Stimulated activated CD8-positive, alpha-beta memory T cell treated with anti-CD3 and anti-CD28 coated beads, Interleukin-4, amount 100 ng/mL, for 24 hours (primary cell): Measurements from ENCODE around the gene CLIC6.

Experiments
- DNase-seq: peaks from one replicate; pipeline ENCODE4 v3.0.0-alpha.2; 2020; ENCODE audit warnings: low read depth

Gene CLIC6

DNA sequence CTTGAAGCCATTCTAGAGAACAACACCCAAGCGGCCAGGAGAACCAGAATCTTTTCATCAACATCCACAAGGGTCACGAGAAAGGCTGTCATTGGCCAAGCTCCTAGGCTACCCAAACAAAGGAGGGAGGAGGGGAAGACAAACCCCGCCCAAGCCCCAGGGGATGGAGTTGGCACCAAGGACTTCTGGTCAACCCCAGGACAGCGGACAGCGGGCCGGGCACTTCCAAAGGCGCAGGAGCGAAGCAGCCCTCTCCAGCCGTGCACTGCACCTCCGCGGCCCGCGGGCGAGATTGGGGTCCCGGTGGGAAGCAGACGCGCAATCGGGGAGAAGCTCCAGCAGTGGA is at the start of gene CLIC6:
Gene CLIC6 (plus strand): TSS at position 192 of the 346 bp plus-strand sequence. CDS start 395 bp downstream, outside the sequence.
- DNase-seq = no peak

- DNase-seq = no peak
Observed at GRCh38 chr21:34619841-34620665, 48.7 kb upstream of the CLIC6 start.

GRCh38 chr21:34621434-34622350 is 47.1 kb upstream of the CLIC6 start:
- no peak for DNase-seq

DNA sequence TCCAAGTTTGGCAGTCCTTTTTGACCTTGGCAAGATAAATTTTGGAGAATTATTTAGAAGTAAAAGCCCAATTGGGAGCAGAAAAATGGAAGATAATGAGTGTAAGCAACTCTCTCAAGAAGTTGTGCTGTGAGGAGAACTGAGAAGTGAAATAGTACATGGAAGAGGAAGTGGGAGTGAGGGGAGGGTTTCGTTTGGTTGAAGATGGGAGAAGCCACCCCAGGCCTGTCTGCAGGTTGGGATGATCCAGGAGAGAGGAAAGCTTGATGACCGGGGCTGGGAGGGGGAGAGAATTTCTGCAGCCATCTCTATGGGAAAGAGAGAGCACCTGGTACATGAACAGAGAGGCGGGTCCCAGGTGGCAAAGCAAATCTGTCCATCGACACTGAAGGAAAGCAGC is 45.3 kb upstream of the CLIC6 start:
- DNase-seq = no peak

DNA sequence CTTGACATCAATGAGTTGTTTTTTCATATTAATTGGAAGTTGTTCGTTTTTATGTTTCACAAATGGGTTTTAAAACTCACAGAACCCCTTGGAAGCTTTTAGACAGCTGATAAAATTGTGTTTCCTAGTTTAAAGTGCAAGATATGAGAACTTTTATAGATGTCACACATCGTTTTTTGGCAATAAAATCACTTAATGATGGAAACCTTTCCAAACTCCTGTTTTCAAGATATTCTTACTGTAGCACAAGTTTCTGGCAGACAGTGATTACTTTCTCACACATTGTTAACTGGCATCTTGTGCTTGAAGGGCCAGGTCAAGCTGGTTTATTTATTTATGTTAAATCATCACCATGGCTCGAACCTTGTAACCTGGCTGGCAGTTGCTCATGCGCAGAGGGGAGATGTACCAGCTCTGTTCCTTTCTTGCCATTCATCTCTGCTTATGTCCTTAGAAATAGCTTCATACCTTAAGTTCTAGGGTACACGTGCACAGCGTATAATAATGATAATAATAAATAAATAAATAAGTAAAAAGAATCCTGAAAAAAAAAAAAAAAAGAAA is 43.7 kb upstream of the CLIC6 start:
- DNase-seq = no peak

DNA sequence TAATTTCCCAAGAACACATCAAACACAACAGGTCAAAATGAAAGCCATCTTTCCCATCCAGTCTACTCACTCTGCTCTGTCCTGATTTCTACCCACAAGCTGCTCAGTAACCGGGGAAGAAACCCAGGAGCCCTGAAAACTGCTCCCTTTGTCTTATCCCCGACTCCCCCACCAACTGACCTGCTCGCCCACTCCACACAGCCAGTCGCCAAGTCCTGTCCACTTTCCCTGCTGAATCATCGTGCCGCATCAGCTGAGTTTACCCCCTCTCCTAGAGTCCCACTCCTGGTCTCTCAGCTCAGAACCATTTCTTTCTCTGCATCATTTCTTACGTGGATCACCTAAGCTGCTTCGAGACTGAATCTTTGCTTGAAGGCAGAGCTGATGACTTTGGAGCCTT is 42.7 kb upstream of the CLIC6 start:
- DNase-seq = no peak

GRCh38 chr21:34630536-34631143 is 38.2 kb upstream of the CLIC6 start:
- DNase-seq = no peak

- DNase-seq = no peak
Observed at GRCh38 chr21:34632498-34632897, 36.3 kb upstream of the CLIC6 start.

DNA sequence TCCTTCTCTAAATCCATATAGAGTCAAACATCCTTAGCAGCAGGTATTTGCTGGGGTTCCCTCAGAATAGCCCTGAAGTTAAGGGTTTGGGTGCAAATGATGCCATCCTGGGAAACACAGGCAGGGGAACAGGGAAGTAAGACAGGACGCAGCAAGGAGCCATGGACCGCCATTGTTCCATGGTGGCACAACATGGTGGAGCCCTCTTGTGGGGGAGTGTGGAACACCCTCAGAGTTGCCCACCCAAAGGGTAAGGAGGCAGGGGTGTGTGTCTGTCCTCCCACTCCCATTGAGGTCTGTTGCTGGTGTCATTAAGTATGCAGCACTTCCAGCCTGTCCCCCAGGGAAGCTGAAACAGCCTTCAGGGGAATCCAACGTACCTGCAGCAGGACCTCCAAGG is 33.5 kb upstream of the CLIC6 start:
- no peak for DNase-seq

GRCh38 chr21:34636961-34637360 is 31.8 kb upstream of the CLIC6 start:
- no peak for DNase-seq

- DNase-seq = no peak
Observed at GRCh38 chr21:34639250-34639649, 29.5 kb upstream of the CLIC6 start.

DNA sequence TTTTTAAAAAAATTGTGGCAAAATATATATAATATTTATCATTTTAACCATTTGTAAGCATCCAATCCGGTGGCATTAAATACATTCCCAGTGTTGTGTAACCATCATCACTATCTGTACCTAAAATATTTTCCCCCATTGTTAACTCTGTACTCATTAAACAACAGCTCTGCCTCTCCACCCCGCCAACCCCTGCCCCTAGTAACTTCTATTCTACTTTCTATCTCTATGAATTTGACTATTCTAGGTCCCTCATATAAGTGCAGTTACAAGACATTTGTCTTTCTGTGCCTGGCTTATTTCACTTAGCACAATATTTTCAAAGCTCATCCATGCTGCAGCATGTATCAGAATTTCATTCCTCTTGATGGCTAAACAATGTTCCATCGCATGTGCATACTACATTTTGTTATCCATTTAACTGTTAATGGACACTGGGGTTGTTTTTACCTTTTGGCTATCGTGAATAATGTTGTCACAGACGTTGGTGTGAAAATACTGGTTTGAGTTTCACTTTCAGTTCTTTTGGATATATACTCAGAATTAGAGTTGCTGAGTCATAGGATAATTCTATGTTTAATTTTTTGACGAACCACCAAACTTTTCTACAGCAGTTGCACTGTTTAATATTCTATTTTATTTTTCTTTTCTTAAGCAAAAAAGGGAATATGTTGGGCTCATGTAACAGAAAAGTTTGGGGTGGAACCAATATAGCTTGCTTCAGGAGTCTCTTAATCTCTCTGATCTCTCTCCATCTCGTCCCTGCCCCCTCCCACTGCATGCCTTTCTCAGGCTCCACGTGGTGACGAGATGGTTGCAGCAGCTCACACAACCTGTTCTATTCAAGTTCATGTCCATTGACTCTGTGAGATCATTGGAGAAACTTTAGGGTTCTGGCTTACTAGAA is 28.7 kb upstream of the CLIC6 start:
- no peak for DNase-seq

GRCh38 chr21:34640858-34641257 is 27.9 kb upstream of the CLIC6 start:
- DNase-seq = no peak

GRCh38 chr21:34642211-34643075 is 26.4 kb upstream of the CLIC6 start:
- no peak for DNase-seq

DNA sequence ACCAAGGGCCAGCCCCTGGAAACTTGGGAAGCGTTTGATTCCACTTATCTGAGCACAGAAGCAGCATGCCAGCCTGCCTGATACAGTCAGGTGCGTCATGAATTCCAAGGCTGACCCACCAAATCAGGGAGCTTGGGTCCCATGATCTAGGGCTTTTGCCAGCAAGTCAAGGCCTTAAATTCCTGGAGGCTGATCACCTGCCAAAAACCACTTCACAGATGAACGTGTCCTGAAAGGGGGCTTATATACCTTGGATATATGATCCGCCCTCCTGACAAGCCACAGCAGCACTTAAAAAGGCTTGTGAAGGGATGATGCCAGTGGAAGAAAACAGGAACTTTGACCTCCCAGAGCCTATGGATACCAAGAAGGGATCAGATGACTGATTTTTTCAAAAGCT is 24.0 kb upstream of the CLIC6 start:
- DNase-seq = no peak

- DNase-seq = no peak
Observed at GRCh38 chr21:34647555-34647954, 21.2 kb upstream of the CLIC6 start.

DNA sequence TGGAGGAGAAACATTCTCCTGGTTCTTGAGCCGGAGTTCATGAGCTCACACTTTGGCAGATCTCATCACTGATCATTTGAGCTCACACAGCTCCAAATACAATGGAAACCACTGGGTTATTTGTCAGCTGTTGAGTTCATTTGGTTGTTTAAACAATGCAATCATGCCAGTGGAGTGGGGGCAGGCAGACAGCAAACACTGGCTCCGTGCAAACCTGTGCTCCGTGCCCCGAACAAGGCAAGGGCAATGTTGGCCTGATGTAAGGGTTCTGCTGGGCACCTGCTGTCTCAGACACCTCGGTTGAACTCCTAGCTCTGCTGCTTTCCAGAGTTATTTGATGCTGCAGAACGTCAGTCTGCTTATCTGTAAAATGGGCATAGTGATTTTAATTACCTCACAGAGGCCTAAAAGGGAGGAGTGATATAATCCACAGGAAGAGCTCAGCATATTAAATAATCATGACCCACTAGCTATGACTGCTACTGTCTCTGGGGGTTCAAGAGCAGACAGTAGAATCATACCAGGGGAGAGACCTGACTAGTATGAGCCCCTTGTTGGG is 20.0 kb upstream of the CLIC6 start:
- DNase-seq = no peak

- no peak for DNase-seq
Observed at GRCh38 chr21:34649400-34649799, 19.4 kb upstream of the CLIC6 start.

- DNase-seq = no peak
Observed at GRCh38 chr21:34650861-34651431, 17.8 kb upstream of the CLIC6 start.

- no peak for DNase-seq
Observed at GRCh38 chr21:34651642-34652041, 17.2 kb upstream of the CLIC6 start.
